Occipital lobe (tissue), 2 donors: ENCODE data around the gene FSD1. TPM values are rescaled to one million over a fixed set of nuclear protein-coding genes. Genes with fewer than 3 reads are reported as not detected.
"Not testable (repeated sequence)": the region's sequence is repeated elsewhere in the genome, so short reads cannot be mapped to it uniquely, and the experiment has no call there.

Experiments
- DNase-seq: peaks from one replicate; lab custom pipeline; 2025; lab: John Stamatoyannopoulos, UW
- total RNA-seq: library from RNA; depleted of rRNA; stranded (reverse); fragments of >200 nt; gene quantifications from one replicate; pipeline ENCODE4 v1.2.3, GENCODE V29; 2014

FSD1 gene
- total RNA-seq, 1 donor from 2014 or later, result 28.4 TPM

- peak; percentile 92 for DNase-seq
Measured at GRCh38 chr19:4343370-4344307, 39.2 kb downstream of the FSD1 start, which contains the start of gene MPND. Gene MPND, plus strand, starts transcription at chr19:4343562. Its CDS starts 32 bp downstream, at chr19:4343594.

- DNase-seq, result no peak
Measured at GRCh38 chr19:4345342-4346019, 41.1 kb downstream of the FSD1 start.

GRCh38 chr19:4346020-4346383, 41.6 kb downstream of the FSD1 start:
- DNase-seq, result no peak

GRCh38 chr19:4347521-4347920, 43.1 kb downstream of the FSD1 start:
- DNase-seq, result no peak

- DNase-seq, result not testable (repeated sequence)
Measured at GRCh38 chr19:4349225-4349624, 44.8 kb downstream of the FSD1 start.

GRCh38 chr19:4350111-4350510, 45.7 kb downstream of the FSD1 start:
- DNase-seq, result no peak

- DNase-seq, result no peak
Measured at GRCh38 chr19:4350726-4351125, 46.3 kb downstream of the FSD1 start.

GRCh38 chr19:4352701-4353121, 48.3 kb downstream of the FSD1 start:
- DNase-seq, result no peak

GRCh38 chr19:4354282-4354681, 49.9 kb downstream of the FSD1 start:
- no peak for DNase-seq

GRCh38 chr19:4354897-4355296, 50.5 kb downstream of the FSD1 start:
- DNase-seq, result no peak

- DNase-seq, result no peak
Measured at GRCh38 chr19:4357095-4357797, 52.8 kb downstream of the FSD1 start.

GRCh38 chr19:4357921-4358326, 53.5 kb downstream of the FSD1 start:
- DNase-seq, result no peak

GRCh38 chr19:4358709-4359626, 54.6 kb downstream of the FSD1 start:
- DNase-seq, result no peak

GRCh38 chr19:4359627-4360000, 55.2 kb downstream of the FSD1 start:
- DNase-seq, result no peak

- DNase-seq, result no peak
Measured at GRCh38 chr19:4360081-4360569, 55.7 kb downstream of the FSD1 start.

- no peak for DNase-seq
Measured at GRCh38 chr19:4360641-4361151, 56.3 kb downstream of the FSD1 start.

GRCh38 chr19:4361152-4362046, 57.0 kb downstream of the FSD1 start:
- no peak for DNase-seq

- DNase-seq, result no peak
Measured at GRCh38 chr19:4362101-4362828, 57.9 kb downstream of the FSD1 start.
